AG09309 (cell line): ENCODE measurements around the gene SIRT5.

ENCODE experiments used
- DNase-seq: peaks from one replicate; pipeline ENCODE4 v3.0.0-alpha.2; 2010; ENCODE audit warnings: low read depth
- H3K4me3 ChIP-seq: 2 replicates; pipeline ENCODE4 v1.5.1; 2011; ENCODE audit warnings: mild to moderate bottlenecking, low read depth, low read length, moderate library complexity; ENCODE audit not compliant: control insufficient read depth
- TF ChIP-seq, protein P1 (sequence below): IDR thresholded peaks from 2 replicates; pipeline ENCODE4 v1.5.1; 2011; ENCODE audit warnings: mild to moderate bottlenecking, low read depth, low read length, inconsistent platforms; ENCODE audit not compliant: insufficient read depth, control insufficient read depth; ENCODE audit errors: missing control alignments

SIRT5 gene

DNA sequence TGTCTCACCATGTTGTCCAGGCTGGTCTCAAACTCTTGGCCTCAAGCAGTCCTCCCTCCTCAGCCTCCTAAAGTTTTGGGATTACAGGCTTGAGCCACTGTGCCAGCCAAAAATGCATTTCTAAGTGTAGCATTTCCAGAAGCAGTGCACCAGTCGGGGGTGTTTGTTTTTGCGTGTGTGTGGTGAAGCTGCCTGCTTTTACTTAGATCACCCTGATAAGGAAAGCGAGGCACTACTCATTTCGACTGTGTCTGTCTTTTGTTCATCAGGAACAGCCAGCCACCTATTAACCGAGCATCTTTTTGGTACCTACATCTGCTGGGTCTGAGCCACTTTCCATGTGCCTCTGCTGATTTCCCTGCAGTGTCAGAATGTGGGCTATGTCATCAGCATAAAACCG is 18.7 kb downstream of the SIRT5 start:
- TF ChIP-seq, protein P1, sequence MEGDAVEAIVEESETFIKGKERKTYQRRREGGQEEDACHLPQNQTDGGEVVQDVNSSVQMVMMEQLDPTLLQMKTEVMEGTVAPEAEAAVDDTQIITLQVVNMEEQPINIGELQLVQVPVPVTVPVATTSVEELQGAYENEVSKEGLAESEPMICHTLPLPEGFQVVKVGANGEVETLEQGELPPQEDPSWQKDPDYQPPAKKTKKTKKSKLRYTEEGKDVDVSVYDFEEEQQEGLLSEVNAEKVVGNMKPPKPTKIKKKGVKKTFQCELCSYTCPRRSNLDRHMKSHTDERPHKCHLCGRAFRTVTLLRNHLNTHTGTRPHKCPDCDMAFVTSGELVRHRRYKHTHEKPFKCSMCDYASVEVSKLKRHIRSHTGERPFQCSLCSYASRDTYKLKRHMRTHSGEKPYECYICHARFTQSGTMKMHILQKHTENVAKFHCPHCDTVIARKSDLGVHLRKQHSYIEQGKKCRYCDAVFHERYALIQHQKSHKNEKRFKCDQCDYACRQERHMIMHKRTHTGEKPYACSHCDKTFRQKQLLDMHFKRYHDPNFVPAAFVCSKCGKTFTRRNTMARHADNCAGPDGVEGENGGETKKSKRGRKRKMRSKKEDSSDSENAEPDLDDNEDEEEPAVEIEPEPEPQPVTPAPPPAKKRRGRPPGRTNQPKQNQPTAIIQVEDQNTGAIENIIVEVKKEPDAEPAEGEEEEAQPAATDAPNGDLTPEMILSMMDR: no peak
- no peak overlapping the region for H3K4me3 ChIP-seq
- no peak for DNase-seq

DNA sequence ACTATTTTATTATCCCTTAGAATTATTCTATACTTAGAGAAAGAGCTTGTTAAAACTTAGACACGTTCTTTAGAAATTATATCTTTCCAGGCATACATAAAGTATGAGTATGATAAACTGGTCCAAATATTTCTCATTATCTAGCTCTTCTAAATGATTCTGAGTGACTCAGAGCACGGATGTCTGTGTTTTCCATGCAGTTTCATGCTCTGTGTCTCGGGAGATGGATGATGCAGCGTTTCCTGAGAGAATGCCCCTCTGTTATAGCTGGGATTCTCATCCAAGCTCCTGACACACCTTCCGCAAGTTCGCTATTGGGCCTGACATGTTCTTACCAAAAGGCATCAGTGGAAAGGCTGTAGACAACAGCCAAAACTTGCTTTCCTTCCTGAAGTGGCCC is 19.3 kb downstream of the SIRT5 start:
- TF ChIP-seq, protein P1: no peak
- no peak for DNase-seq
- H3K4me3 ChIP-seq: no peak overlapping the region

DNA sequence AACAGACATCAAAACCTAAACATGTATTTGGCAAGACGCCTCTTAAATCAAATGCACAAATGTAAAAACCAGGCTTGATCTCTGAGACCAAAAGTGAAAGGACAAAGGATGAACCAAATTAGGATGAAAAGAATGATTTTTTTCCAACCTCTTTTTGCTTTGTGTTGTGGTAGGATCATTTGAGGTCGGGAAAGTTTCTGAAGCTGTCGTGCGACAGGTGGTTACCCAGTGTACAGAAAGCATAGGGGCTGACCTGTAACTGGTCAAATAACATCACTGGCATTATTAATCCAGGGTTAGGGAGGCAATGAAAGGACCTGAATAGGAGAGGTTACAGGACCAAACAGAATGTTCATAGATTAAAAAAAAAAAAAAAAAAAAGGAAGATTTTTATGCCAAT is 22.7 kb downstream of the SIRT5 start:
- DNase-seq: no peak
- H3K4me3 ChIP-seq: no peak overlapping the region
- TF ChIP-seq, protein P1: no peak

DNA sequence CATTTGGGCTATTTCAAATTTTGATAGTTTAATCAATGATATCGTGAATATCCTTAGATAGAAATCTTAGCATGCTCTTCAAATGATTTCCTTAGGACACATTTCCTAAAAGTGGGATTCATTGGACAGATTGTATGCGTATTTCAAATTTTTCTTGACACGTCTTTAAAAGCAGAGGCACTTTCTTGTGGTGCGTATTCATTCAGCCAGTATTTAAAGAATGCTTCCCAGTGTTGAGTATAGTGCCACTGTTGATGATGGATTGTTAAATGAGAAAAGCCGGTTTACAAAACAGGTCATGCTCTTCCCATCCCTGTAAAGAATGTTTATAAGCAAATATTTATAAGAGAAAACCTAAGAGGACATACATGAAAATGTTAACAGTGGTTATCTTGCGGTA is 25.6 kb downstream of the SIRT5 start:
- TF ChIP-seq, protein P1: no peak
- H3K4me3 ChIP-seq: no peak overlapping the region
- DNase-seq: no peak

DNA sequence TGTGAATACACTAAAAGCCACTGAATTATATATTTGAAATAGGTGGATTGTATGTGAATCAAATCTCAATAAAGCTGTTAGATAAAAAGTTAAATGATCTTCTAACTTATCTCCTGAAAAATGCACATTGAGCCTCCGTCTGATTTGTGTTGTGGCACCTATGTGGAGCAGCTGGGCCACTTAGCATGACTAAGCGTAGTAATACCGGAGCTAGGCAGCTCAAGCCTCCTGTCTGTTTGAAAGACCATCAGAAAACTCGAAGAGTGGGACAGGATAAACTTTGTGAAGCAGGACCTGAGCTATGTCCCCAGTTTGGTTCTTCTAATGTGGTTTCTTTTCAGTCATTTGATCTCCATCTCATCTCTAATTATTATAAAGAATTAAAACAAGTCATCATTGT is 29.7 kb downstream of the SIRT5 start:
- DNase-seq: no peak
- H3K4me3 ChIP-seq: no peak overlapping the region
- TF ChIP-seq, protein P1: no peak

DNA sequence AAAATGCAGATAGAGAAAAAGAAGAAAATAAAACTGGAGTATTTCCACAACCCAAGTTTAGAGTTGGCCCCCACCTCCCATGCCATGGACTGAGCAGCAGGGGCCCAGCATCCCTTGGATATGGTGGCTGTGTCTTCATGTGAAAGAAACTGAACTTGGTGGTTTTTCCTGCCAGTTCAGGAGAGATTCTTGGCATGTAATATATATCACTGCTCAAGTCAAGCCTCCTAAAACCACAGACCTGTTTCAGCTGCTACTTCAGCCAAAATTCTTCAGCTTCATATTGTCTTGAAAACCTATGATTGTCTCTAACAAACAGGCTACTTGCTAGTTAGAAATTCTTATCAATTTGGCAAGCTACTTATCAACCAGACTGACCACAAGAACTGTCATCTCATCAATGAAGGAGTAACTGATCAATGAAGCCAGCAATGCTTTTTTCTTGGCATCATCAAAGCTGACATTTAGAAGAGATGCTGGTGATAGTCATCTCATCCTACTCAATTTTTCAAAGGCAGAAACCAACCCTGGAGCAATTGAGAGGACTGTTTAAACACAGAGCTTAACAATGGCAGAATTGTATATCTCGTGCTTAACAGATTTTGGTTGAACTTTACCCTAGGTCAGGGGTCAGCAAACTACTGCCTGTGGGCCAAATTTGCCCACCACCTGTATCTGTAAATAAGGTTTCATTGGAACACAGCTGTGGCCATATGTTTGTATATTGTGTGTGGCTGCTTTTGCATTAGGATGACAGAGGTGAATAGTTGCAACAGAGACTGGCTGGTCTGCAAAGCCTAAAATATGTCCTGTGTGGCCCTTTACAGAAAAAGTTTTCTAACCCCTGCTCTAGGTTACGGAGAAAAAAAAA is 30.4 kb downstream of the SIRT5 start:
- TF ChIP-seq, protein P1: no peak
- DNase-seq: no peak

DNA sequence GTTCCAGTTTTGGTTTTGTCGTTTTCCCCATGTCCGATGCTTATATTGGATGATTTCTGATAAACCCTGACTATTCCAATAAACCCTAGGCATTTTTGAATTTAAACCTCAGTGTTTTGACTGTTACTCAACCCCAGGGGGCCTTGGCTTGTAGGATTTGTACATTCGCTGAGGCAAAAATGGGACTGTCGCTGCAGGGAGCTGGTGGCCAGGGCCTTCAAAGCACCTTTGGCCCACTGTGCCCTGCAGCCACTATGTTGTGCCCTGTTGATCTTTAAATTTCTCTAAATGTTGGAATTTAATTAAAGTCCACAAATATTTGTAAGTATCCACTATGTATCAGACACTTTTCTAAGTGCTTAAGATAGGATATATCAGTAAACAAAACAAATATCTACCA is 31.2 kb downstream of the SIRT5 start:
- DNase-seq: no peak
- TF ChIP-seq, protein P1: no peak
- no peak overlapping the region for H3K4me3 ChIP-seq

More for the DNA sequence above, 30.4 kb downstream of the SIRT5 start:
- no peak overlapping the region for H3K4me3 ChIP-seq
